HG03175 (cell line): ENCODE data around the gene OTUD7B.

Experiments used
- ATAC-seq: cut with Tn5 transposase; IDR thresholded peaks from one replicate; pipeline ENCODE4 v1.9.1; 2021; ENCODE audit warnings: mild to moderate bottlenecking, moderate library complexity; ENCODE audit not compliant: unreplicated experiment

OTUD7B gene

GRCh38 chr1:149923626-149924025 lies 86.9 kb downstream of the OTUD7B start:
- ATAC-seq, result no peak

- ATAC-seq, result no peak
Measured at GRCh38 chr1:149917571-149918144, 92.9 kb downstream of the OTUD7B start, which contains the start of gene SV2A. Gene SV2A, minus strand, starts transcription at chr1:149917844. Its CDS starts 4,004 bp downstream, at chr1:149913840.

- ATAC-seq, result no peak
Measured at GRCh38 chr1:149916898-149917252, 93.7 kb downstream of the OTUD7B start.

- ATAC-seq, result no peak
Measured at GRCh38 chr1:149916193-149916897, 94.2 kb downstream of the OTUD7B start.

- no peak for ATAC-seq
Measured at GRCh38 chr1:149915429-149916192, 94.9 kb downstream of the OTUD7B start.

GRCh38 chr1:149914545-149914944 lies 96.0 kb downstream of the OTUD7B start:
- ATAC-seq, result no peak

DNA sequence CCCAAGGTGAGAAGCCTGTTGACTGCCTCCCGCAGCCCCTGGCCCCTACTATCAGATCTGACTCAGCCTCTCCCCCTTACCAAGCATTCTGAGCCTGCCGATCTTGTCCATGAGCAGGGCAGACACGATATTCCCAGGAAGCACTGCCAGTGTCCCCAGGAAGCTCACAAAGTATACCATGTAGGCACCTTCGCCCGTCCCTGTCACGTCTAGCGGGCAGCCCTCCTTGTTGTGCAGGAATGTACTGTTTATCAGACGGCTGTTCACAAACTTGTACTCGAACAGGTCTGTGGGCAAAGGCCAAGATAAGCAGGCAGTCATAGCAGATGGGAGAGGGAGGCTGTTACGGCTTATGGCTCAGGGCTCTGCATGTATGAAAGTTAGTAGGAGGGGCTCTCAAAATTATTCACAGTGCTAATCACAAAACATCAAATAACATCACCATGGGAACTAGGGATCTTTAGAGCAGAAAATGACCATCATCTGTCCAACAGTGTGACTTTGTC lies 103.9 kb downstream of the OTUD7B start:
- ATAC-seq, result no peak

- no peak for ATAC-seq
Measured at GRCh38 chr1:149903836-149904491, 106.6 kb downstream of the OTUD7B start.

- ATAC-seq, result peak; percentile 96
Measured at GRCh38 chr1:149899460-149900284, 110.9 kb downstream of the OTUD7B start, which contains the start of gene BOLA1. Gene BOLA1, plus strand, starts transcription at chr1:149899568. Its CDS starts 492 bp downstream, at chr1:149900060.

- ATAC-seq, result no peak
Measured at GRCh38 chr1:149896575-149896974, 114.0 kb downstream of the OTUD7B start.

DNA sequence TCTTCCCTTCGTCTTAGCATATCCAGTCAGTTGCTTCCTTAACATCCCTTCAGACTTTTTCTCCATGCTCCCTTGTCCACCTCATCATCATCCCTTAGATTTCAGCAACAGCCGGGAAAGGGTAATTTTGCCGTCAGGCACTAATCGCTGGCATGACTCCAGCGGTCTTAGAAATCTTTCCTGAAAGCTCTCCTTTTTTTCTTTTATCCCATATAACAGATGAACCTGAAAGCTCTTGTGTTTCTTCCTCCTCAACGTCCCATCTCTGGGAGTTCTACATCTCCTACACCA lies 121.6 kb downstream of the OTUD7B start:
- no peak for ATAC-seq

DNA sequence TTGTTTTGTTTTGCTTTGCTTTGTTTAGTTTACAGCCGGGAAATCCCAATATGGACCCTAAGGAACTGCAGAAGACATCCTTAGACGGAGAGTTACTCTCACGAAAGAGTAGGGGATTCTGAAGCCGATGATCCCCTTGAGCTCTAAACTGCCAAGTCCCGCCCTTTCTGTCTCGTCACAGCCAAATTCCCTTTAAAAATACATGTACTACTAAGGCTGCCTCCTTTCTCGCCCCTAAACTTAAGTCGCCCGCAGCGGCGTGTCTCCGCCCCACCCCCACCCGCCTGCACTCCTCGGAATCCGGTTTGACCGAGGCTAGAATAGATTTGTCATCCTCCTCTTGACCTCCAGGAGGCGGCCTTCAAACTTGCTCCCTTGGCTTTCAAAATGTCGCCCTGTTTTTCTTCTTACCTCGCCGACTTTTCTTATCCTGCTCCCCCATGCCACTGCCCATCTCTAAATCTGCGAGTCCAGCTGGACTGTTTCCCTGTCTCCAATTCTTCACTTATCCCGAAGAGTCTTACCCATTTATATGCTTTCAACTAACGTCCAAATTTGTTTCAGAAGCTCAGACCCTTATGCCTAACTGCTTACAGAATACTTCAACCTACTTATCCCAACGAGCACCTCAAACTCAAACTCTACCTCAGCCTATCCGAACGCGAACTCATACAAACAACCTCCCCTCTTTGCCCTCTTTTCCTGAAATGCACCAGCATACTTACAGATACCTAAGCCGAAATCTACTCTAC lies 122.1 kb downstream of the OTUD7B start:
- peak; percentile 29 for ATAC-seq
